ENCODE results near the gene CIITA. TPM values are rescaled to one million over a fixed set of nuclear protein-coding genes. Genes with fewer than 3 reads are reported as not detected.

Gene CIITA
- total and polyA plus RNA-seq, 10 of the 15 experiments (the other 5 are each of a cell fraction or from before 2014, with no cell fraction given), result 11.5 to 145 (median 49.7) TPM

DNA sequence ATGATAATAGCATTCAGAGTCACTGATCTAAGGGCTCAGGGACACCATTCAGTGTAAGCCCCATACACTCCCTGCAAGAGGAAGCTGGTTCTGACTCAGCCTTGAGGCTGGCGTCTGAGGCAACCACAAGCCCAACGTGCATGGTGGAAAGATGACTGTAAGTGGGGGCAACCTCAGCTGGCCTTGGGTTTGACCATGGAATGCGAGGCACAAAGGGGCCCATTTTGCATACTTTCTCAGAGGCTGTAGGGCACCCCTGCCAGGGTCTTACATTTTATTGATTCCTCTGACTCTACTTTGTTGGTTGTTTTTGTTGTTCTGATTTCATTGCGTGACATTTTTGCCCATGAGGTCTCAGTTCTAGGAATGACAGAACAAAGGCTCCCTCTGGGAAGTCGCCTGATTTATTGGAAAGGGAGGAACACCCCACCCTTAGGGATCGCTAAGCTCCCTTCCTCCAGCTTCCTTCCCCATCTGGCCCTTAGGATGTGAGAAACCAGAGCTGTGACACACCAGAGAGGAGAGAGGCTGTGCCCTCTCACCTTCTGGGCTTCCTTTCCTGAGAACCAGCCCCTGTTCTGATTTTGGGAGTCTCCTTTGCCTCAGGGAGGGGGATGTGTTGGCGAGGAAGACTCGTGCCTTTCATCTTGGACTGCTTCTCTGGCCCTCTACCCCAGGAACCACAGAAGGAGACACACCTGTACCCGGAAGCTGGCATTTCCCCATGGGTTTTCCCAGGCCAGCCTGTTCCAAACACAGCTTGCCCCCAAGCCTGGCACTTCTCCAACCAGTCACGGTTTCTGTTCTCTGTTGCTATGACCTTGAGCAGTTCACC lies 5.6 kb upstream of the CIITA start (continued):
- TF ChIP-seq, protein P1, sequence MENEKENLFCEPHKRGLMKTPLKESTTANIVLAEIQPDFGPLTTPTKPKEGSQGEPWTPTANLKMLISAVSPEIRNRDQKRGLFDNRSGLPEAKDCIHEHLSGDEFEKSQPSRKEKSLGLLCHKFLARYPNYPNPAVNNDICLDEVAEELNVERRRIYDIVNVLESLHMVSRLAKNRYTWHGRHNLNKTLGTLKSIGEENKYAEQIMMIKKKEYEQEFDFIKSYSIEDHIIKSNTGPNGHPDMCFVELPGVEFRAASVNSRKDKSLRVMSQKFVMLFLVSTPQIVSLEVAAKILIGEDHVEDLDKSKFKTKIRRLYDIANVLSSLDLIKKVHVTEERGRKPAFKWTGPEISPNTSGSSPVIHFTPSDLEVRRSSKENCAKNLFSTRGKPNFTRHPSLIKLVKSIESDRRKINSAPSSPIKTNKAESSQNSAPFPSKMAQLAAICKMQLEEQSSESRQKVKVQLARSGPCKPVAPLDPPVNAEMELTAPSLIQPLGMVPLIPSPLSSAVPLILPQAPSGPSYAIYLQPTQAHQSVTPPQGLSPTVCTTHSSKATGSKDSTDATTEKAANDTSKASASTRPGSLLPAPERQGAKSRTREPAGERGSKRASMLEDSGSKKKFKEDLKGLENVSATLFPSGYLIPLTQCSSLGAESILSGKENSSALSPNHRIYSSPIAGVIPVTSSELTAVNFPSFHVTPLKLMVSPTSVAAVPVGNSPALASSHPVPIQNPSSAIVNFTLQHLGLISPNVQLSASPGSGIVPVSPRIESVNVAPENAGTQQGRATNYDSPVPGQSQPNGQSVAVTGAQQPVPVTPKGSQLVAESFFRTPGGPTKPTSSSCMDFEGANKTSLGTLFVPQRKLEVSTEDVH (IDR thresholded peaks at IDR 0.05; ENCODE audit: low read depth, partially characterized antibody), result no peak
- TF ChIP-seq IKZF2 (IDR thresholded peaks at IDR 0.05) (peak; percentile 87 to 95), ZNF207 (IDR thresholded peaks at IDR 0.05; ENCODE audit: borderline replicate concordance) (no peak), IRF3 (IDR thresholded peaks at IDR 0.05) (no peak), TARDBP (IDR thresholded peaks at IDR 0.05; ENCODE audit: borderline replicate concordance) (0 out of 2 replicates have a peak, but pooled peaks have one; percentile 14), CREM (IDR thresholded peaks at IDR 0.05; ENCODE audit: low read depth) (peak; percentile 91), TAF1 (IDR thresholded peaks at IDR 0.05; ENCODE audit: borderline replicate concordance, low read depth, low read length) (no peak), MTA3 (IDR thresholded peaks at IDR 0.05; ENCODE audit: borderline replicate concordance, low read length) (no peak), ZNF592 (IDR thresholded peaks at IDR 0.05) (no peak), CHD1 (IDR thresholded peaks at IDR 0.05; ENCODE audit: low read depth, low read length) (no peak), ZNF274 (IDR thresholded peaks at IDR 0.05; ENCODE audit: insufficient read depth, insufficient read length) (no peak), CBFB (IDR thresholded peaks at IDR 0.05; ENCODE audit: low read depth) (peak; percentile 90), SMARCA5 (IDR thresholded peaks at IDR 0.05) (no peak; the same call in 1 of the 2 replicates)
- TF ChIP-seq, protein P2, sequence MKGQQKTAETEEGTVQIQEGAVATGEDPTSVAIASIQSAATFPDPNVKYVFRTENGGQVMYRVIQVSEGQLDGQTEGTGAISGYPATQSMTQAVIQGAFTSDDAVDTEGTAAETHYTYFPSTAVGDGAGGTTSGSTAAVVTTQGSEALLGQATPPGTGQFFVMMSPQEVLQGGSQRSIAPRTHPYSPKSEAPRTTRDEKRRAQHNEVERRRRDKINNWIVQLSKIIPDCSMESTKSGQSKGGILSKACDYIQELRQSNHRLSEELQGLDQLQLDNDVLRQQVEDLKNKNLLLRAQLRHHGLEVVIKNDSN (IDR thresholded peaks at IDR 0.05; ENCODE audit: borderline replicate concordance, extremely low read length, insufficient read depth, low read depth, low read length), result no peak
- TF ChIP-seq, protein P3, sequence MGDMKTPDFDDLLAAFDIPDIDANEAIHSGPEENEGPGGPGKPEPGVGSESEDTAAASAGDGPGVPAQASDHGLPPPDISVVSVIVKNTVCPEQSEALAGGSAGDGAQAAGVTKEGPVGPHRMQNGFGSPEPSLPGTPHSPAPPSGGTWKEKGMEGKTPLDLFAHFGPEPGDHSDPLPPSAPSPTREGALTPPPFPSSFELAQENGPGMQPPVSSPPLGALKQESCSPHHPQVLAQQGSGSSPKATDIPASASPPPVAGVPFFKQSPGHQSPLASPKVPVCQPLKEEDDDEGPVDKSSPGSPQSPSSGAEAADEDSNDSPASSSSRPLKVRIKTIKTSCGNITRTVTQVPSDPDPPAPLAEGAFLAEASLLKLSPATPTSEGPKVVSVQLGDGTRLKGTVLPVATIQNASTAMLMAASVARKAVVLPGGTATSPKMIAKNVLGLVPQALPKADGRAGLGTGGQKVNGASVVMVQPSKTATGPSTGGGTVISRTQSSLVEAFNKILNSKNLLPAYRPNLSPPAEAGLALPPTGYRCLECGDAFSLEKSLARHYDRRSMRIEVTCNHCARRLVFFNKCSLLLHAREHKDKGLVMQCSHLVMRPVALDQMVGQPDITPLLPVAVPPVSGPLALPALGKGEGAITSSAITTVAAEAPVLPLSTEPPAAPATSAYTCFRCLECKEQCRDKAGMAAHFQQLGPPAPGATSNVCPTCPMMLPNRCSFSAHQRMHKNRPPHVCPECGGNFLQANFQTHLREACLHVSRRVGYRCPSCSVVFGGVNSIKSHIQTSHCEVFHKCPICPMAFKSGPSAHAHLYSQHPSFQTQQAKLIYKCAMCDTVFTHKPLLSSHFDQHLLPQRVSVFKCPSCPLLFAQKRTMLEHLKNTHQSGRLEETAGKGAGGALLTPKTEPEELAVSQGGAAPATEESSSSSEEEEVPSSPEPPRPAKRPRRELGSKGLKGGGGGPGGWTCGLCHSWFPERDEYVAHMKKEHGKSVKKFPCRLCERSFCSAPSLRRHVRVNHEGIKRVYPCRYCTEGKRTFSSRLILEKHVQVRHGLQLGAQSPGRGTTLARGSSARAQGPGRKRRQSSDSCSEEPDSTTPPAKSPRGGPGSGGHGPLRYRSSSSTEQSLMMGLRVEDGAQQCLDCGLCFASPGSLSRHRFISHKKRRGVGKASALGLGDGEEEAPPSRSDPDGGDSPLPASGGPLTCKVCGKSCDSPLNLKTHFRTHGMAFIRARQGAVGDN (IDR thresholded peaks at IDR 0.05), result peak; percentile 78; the same call in 1 of the 2 replicates
